Suprapubic skin (tissue), 4 donors: ENCODE results near the gene RPS6KA5.

Experiments used
- CTCF ChIP-seq, 2 donors: fragments of 200-600 bp in 1 of 2; fragments of 450-650 bp in 1 of 2; sonication (generic) in 1 of 2; IDR thresholded peaks; one replicate each; pipeline ENCODE4 v1.5.1; 2016 to 2019; ENCODE audit warnings: antibody characterized with exemption in 2 of 2, mild to moderate bottlenecking in 1 of 2, moderate library complexity in 1 of 2
- POLR2A ChIP-seq, 2 donors: fragments of 450-650 bp; IDR thresholded peaks; one replicate each; pipeline ENCODE4 v1.6.1; 2017; ENCODE audit warnings: antibody characterized with exemption in 2 of 2, mild to moderate bottlenecking in 2 of 2, moderate library complexity in 2 of 2
- POLR2AphosphoS5 ChIP-seq, 3 donors: sonication (generic); formaldehyde crosslinking; IDR thresholded peaks; one replicate each; pipeline ENCODE4 v1.6.1; 2017; ENCODE audit warnings: antibody characterized with exemption in 3 of 3

DNA sequence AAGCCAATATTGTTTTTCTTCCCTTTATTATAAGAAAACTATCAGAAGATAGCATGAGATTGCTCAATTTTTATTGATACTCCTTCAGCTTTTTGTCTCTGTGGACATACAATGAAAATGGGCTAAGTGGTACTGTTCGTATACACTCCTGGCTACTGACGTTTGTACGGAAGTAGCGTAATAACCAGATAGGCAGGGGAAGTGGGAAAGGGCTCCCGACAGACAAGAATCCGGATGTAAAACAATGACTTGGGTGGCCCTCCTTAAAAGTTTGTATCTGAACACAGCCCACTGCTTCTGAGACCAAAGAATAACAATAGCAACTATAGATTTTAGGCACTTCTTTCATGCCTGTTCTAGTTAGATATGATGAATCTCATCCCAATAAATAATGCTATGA lies 99.6 kb downstream of the RPS6KA5 start:
- TF ChIP-seq CTCF (IDR thresholded peaks at IDR 0.05) = no peak
- no peak for TF ChIP-seq POLR2AphosphoS5 (IDR thresholded peaks at IDR 0.05)
- TF ChIP-seq POLR2A (IDR thresholded peaks at IDR 0.05) = no peak
